ENCODE data around the gene GRHL1. TPM values are rescaled to one million over a fixed set of nuclear protein-coding genes. Genes with fewer than 3 reads are reported as not detected.

GRHL1 gene
- total and polyA plus RNA-seq, 9 donors = 0.18 to 2.4 (median 0.63) TPM; not detected in 1

DNA sequence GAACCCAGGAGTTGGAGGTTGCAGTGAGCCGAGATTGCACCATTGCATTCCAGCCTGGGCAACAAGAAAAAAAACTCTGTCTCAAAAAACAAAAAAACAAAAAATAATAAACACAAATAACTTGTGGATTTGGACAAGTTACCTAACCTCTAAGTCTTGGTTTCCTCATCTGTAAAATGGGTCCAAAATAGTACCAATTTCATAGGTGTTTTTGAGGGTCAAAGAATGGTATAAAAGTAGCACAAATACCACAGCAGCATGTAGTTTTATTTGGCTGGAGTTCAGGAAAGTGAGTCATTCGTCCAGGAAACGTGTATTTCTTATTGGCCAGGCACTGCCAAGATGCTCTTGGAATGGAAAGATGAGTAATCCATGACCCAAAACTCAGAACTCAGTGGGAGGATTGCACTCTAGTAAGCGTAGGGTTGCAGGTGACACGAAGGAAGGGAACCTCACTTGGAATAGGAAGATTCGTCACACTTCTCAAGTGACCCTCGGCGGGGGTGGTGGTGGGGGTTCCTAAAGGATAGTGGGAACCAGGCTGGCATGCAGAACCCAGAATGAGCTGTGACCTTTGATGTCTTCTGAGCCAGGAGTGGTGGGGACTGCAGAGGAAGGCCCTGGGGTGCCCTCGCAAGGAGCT is 24.4 kb downstream of the GRHL1 start:
- peaks cover 2% of the 10 kb centered on the region for H3K4me1 ChIP-seq (ENCODE audit: insufficient read depth)
- H3K4me3 ChIP-seq = no peak overlapping the region
- DNase-seq = peak in 1 of 5 donors; percentile 29
- no peak overlapping the region for H3K27ac ChIP-seq
- WGBS, 3 donors = 43 to 50% (median 47%) methylated on average over 9 of the region's 9 CpGs
- H3K9me3 ChIP-seq = no peaks in the 10 kb centered on the region
- TF ChIP-seq POLR2A (IDR thresholded peaks at IDR 0.05) = no peak
- TF ChIP-seq EP300 (IDR thresholded peaks at IDR 0.05) = no peak
- TF ChIP-seq, protein P1, sequence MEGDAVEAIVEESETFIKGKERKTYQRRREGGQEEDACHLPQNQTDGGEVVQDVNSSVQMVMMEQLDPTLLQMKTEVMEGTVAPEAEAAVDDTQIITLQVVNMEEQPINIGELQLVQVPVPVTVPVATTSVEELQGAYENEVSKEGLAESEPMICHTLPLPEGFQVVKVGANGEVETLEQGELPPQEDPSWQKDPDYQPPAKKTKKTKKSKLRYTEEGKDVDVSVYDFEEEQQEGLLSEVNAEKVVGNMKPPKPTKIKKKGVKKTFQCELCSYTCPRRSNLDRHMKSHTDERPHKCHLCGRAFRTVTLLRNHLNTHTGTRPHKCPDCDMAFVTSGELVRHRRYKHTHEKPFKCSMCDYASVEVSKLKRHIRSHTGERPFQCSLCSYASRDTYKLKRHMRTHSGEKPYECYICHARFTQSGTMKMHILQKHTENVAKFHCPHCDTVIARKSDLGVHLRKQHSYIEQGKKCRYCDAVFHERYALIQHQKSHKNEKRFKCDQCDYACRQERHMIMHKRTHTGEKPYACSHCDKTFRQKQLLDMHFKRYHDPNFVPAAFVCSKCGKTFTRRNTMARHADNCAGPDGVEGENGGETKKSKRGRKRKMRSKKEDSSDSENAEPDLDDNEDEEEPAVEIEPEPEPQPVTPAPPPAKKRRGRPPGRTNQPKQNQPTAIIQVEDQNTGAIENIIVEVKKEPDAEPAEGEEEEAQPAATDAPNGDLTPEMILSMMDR (IDR thresholded peaks at IDR 0.05) = no peak
- intact Hi-C loops (cut with DNase I) = no loop called here
- no peaks in the 10 kb centered on the region for H3K36me3 ChIP-seq
- no peaks in the 10 kb centered on the region for H3K27me3 ChIP-seq

DNA sequence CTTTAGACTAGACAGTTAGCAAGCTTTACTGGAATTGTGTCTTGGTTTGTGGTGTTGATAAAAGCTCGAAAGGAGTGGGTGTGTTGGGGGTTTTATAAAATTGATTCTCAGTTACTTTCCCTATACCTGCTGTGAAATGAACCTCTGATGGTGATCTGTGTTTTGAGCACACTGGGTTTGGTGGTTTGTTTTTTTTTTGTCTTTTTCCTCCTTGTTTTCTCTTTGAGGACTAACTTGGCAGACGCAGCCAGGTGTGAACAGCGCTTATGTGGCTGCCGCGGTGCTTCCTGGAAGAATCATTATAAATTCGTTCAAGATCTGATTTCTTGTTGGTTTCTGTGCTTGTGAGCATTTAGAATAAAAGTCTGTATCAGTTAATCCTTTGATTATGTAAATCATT is 28.5 kb downstream of the GRHL1 start:
- TF ChIP-seq EP300 (IDR thresholded peaks at IDR 0.05) = no peak
- TF ChIP-seq, protein P1 (IDR thresholded peaks at IDR 0.05) = no peak
- TF ChIP-seq POLR2A (IDR thresholded peaks at IDR 0.05) = no peak
- Histone ChIP-seq H3K9me3 (no peaks in the 10 kb centered on the region), H3K4me1 (ENCODE audit: insufficient read depth) (peaks cover 3% of the 10 kb centered on the region), H3K4me3 (no peak overlapping the region), H3K36me3 (no peaks in the 10 kb centered on the region), H3K27ac (no peak overlapping the region), H3K27me3 (no peaks in the 10 kb centered on the region)
- intact Hi-C loops (cut with DNase I) = no loop called here
- 76 to 83% (median 78%) methylated on average over 6 of the region's 6 CpGs for WGBS, 3 donors
- DNase-seq = no peak

DNA sequence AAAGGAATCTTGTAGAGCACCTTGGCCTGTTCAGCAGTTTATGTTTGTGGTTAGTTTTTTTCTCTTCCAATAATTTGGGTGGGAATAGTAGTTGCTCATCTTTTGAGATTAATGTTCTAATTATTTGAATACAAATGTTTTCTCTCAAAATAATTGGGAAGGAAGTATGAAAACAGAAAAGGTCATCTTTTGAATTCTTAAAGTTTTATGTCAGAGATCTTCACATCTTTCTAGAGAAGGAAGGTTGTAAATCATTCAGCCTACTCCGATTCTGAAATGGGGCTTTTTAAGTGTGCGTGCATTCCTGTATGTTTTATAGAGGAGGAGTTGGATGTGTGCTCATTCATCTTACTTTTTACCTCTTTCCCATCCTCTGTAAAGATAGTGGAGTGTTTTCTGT is 29.0 kb downstream of the GRHL1 start:
- intact Hi-C loops (cut with DNase I) = no loop called here
- no peaks in the 10 kb centered on the region for H3K9me3 ChIP-seq
- TF ChIP-seq POLR2A (IDR thresholded peaks at IDR 0.05) (no peak), EP300 (IDR thresholded peaks at IDR 0.05) (no peak)
- TF ChIP-seq, protein P1 (IDR thresholded peaks at IDR 0.05) = no peak
- no peaks in the 10 kb centered on the region for H3K36me3 ChIP-seq
- 76 to 78% (median 76%) methylated on average over 2 of the region's 2 CpGs for WGBS, 3 donors
- no peak for DNase-seq
- no peak overlapping the region for H3K4me3 ChIP-seq
- no peaks in the 10 kb centered on the region for H3K27me3 ChIP-seq
- H3K4me1 ChIP-seq (ENCODE audit: insufficient read depth) = peaks cover 3% of the 10 kb centered on the region
- H3K27ac ChIP-seq = no peak overlapping the region

DNA sequence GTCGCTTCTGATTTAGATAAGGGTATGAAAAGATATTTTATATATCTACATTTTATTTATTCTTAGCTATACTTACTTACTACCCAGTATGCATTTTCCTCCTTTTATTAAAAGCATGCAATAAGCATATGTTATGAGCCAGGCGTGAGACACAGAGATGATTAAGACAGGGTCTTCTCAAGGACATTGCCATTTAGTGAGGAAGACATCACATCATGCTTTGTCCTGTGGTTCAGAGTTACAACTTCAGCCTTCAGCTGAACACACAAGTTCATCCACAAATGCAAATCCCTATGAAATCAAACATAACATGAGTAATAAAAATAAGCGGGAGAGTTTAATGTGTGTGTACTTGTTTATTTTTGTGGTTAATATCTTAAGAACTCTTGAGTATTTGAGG is 30.2 kb downstream of the GRHL1 start:
- H3K4me3 ChIP-seq = no peak overlapping the region
- no peaks in the 10 kb centered on the region for H3K27me3 ChIP-seq
- WGBS, 3 donors = 83 to 86% (median 84%) methylated on average over 3 of the region's 3 CpGs
- no peak overlapping the region for H3K27ac ChIP-seq
- intact Hi-C loops (cut with DNase I) = loop anchor here in 1 of 4 donors (2.0 kb wide), 1 partner anchor 69 kb away; no protein-coding TSS in a partner anchor
- H3K9me3 ChIP-seq = no peaks in the 10 kb centered on the region
- TF ChIP-seq EP300 (IDR thresholded peaks at IDR 0.05) = no peak
- TF ChIP-seq, protein P1 (IDR thresholded peaks at IDR 0.05) = no peak
- TF ChIP-seq POLR2A (IDR thresholded peaks at IDR 0.05) = no peak
- no peaks in the 10 kb centered on the region for H3K36me3 ChIP-seq
- no peak for DNase-seq
- peaks cover 3% of the 10 kb centered on the region for H3K4me1 ChIP-seq (ENCODE audit: insufficient read depth)

Measured in ovary (tissue), 9 donors.